ENCODE measurements around the gene RIMS4. TPM values are rescaled to one million over a fixed set of nuclear protein-coding genes. Genes with fewer than 3 reads are reported as not detected.

The RIMS4 gene
- polyA plus RNA-seq, 3 donors, result 0.03 to 1.8 (median 0.19) TPM

GRCh38 chr20:44733341-44734069 is 76.8 kb downstream of the RIMS4 start:
- no peak overlapping the region for H3K27ac ChIP-seq (ENCODE audit: low read depth, low read length)
- 20 to 31% (median 28%) methylated on average over 7 of the region's 7 CpGs for WGBS, 3 donors

- no peak overlapping the region for H3K27ac ChIP-seq (ENCODE audit: low read depth, low read length)
- WGBS, 3 donors, result 49 to 76% (median 72%) methylated on average over 6 of the region's 6 CpGs
Measured at GRCh38 chr20:44732327-44732726, 78.0 kb downstream of the RIMS4 start.

- no peak overlapping the region for H3K27ac ChIP-seq (ENCODE audit: low read depth, low read length)
- WGBS, 3 donors, result 74 to 82% (median 75%) methylated on average over 7 to 8 of the region's 8 CpGs
Measured at GRCh38 chr20:44731657-44732056, 78.7 kb downstream of the RIMS4 start.

- 87 to 93% (median 91%) methylated on average over 2 of the region's 2 CpGs for WGBS, 3 donors
- H3K27ac ChIP-seq (ENCODE audit: low read depth, low read length), result no peak overlapping the region
Measured at GRCh38 chr20:44730441-44730840, 79.9 kb downstream of the RIMS4 start.

DNA sequence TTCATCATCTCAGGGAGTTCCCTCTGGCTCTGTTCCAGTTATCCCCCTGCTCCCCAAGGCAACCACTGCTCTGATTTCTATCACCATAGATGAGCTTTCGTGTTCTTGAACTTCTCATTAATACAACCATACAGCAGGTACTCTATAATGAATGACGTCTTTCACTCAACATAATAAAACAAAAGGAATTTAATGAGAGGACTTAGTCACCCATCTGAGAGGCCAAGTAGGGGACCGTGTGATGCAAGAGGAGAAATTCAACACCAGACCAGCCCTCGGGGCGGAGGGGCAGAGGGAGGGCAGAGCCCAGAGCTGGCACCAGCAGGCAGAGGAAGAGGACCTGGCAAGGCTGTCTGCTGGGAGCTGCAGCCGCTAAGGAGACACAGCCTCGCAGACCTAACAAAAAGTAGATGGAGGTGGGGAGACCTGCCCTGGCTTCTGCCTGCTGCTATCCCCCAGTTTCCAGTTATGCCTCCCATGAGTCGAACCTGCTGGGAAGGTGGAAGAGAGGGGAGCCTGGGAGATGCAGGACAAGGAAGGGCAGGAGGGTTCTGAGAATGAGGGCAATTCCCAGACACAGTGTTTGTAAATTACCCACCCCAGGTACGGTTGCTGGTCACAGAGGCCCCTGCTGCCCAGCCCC is 81.4 kb downstream of the RIMS4 start:
- H3K27ac ChIP-seq (ENCODE audit: low read depth, low read length), result no peak overlapping the region
- WGBS, 3 donors, result 22 to 30% (median 24%) methylated on average over 9 of the region's 9 CpGs

GRCh38 chr20:44727651-44728050 is 82.7 kb downstream of the RIMS4 start:
- no peak overlapping the region for H3K27ac ChIP-seq (ENCODE audit: low read depth, low read length)
- WGBS, 3 donors, result 74 to 94% (median 85%) methylated on average over 2 of the region's 2 CpGs

DNA sequence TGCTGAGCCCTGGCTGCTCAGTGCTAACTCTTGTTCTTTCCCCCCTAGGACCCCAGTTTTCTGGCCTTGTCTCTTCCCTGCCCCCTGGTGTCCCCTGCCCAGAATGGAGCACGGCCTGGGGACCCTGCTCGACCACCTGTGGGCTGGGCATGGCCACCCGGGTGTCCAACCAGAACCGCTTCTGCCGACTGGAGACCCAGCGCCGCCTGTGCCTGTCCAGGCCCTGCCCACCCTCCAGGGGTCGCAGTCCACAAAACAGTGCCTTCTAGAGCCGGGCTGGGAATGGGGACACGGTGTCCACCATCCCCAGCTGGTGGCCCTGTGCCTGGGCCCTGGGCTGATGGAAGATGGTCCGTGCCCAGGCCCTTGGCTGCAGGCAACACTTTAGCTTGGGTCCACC is 83.3 kb downstream of the RIMS4 start:
- 82 to 94% (median 91%) methylated on average over 11 of the region's 11 CpGs for WGBS, 3 donors
- H3K27ac ChIP-seq (ENCODE audit: low read depth, low read length), result no peak overlapping the region

- 69 to 86% (median 70%) methylated on average over 5 of the region's 5 CpGs for WGBS, 3 donors
- H3K27ac ChIP-seq (ENCODE audit: low read depth, low read length), result no peak overlapping the region
Measured at GRCh38 chr20:44725837-44726236, 84.5 kb downstream of the RIMS4 start.

- no peak overlapping the region for H3K27ac ChIP-seq (ENCODE audit: low read depth, low read length)
- whole genome bisulfite sequencing, 3 donors, result 40 to 75% (median 74%) methylated on average over 26 of the region's 26 CpGs
Measured at GRCh38 chr20:44724423-44725091, 85.8 kb downstream of the RIMS4 start.

- no peak overlapping the region for H3K27ac ChIP-seq (ENCODE audit: low read depth, low read length)
- 90 to 95% (median 92%) methylated on average over 9 of the region's 9 CpGs for WGBS, 3 donors
Measured at GRCh38 chr20:44723798-44724362, 86.5 kb downstream of the RIMS4 start.

DNA sequence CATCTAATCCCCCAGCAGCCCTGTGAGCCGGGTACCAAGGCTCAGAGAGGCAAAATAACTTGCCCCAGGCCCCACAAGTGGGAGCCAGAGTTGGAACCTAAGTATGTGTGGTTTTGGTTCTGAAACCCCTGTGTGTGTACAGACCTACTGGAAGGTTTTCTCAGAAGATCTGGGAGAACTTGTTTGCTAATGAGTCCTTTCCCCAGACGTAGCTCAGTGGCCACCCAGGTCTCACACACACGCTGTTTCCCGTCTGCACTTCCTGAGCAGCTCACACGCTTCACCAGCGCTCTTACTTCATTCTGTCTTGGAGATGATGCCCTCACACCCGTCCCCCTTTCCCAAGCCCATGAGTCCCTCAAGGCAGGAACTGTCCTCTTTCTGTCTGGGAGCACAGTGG is 87.0 kb downstream of the RIMS4 start:
- 53 to 76% (median 55%) methylated on average over 7 of the region's 7 CpGs for WGBS, 3 donors
- H3K27ac ChIP-seq (ENCODE audit: low read depth, low read length), result no peak overlapping the region

DNA sequence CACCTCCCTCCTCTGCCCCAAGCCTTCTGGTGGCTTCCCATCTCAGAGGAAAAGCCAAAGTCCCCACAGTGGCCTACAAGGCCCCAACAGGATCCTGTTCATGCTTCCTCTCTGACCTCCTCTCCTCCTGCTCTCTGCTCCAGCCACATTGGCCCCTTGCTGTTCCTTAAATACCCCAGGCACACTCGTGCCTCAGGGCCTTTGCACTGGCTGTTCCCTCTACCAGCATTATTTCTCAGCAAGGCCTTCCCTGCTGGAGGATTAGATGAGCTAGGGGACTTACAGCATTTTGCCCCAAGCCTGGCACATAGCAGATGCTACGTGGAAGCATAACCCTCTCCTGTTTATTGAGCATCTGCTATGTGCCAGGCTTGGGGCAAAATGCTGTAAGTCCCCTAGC is 87.4 kb downstream of the RIMS4 start:
- no peak overlapping the region for H3K27ac ChIP-seq (ENCODE audit: low read depth, low read length)
- WGBS, 3 donors, result 79 to 89% (median 88%) methylated on average over 2 of the region's 2 CpGs

DNA sequence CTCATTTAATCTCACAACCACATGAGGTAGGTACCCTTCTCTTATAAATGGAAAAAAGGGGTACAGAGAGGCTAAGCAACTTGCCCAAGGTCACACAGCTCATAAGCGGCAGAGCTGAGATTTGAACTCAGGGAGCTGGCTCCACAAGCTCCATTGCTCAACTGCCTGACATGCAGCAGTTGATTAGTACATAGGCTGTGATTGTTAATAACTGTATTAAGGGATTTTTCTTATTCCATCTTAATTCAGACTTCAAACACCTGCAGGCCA is 88.6 kb downstream of the RIMS4 start:
- H3K27ac ChIP-seq (ENCODE audit: low read depth, low read length), result no peak overlapping the region
- 58 to 98% (median 97%) methylated on average over 1 of the region's 1 CpG for WGBS, 3 donors

GRCh38 chr20:44720997-44721784 is 89.2 kb downstream of the RIMS4 start:
- H3K27ac ChIP-seq (ENCODE audit: low read depth, low read length), result no peak overlapping the region
- WGBS, 3 donors, result 43 to 70% (median 53%) methylated on average over 11 of the region's 11 CpGs

DNA sequence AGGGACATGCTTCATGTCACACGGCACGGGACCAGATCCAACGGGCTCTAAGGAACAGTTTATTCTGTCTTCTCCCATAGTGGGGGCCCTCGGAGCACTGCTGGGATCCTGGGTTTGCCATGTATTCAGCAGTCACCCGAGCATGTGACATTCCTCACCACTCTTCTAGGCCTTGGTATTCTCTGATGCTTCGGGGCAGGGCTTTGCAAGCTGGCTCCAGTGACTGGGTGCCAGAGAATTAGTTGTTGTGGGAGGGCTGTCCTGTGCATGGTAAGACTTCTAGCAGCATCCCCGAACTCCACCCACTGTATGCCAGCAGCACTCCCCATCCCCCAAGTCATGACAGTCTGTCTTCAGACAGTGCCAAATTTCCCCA is 89.7 kb downstream of the RIMS4 start:
- 75 to 83% (median 82%) methylated on average over 7 of the region's 7 CpGs for WGBS, 3 donors
- H3K27ac ChIP-seq (ENCODE audit: low read depth, low read length), result no peak overlapping the region

DNA sequence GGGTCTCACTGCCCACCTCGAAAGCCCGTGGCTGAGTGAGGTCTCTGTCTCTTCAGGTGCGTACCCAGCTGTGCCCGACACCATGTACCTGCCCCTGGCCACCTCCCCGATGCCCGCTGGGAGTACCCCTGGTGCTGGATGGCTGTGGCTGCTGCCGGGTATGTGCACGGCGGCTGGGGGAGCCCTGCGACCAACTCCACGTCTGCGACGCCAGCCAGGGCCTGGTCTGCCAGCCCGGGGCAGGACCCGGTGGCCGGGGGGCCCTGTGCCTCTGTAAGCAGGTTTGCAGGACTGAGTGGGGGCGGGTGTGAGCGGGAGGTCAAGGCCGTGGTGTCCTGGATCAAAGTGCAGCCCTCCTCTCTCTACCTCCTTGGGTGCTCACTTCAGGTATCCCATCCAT is 90.5 kb downstream of the RIMS4 start:
- H3K27ac ChIP-seq (ENCODE audit: low read depth, low read length), result no peak overlapping the region
- WGBS, 3 donors, result 89 to 95% (median 94%) methylated on average over 19 of the region's 19 CpGs

GRCh38 chr20:44717986-44718385 is 92.4 kb downstream of the RIMS4 start:
- 67 to 81% (median 68%) methylated on average over 10 of the region's 10 CpGs for WGBS, 3 donors
- no peak overlapping the region for H3K27ac ChIP-seq (ENCODE audit: low read depth, low read length)

DNA sequence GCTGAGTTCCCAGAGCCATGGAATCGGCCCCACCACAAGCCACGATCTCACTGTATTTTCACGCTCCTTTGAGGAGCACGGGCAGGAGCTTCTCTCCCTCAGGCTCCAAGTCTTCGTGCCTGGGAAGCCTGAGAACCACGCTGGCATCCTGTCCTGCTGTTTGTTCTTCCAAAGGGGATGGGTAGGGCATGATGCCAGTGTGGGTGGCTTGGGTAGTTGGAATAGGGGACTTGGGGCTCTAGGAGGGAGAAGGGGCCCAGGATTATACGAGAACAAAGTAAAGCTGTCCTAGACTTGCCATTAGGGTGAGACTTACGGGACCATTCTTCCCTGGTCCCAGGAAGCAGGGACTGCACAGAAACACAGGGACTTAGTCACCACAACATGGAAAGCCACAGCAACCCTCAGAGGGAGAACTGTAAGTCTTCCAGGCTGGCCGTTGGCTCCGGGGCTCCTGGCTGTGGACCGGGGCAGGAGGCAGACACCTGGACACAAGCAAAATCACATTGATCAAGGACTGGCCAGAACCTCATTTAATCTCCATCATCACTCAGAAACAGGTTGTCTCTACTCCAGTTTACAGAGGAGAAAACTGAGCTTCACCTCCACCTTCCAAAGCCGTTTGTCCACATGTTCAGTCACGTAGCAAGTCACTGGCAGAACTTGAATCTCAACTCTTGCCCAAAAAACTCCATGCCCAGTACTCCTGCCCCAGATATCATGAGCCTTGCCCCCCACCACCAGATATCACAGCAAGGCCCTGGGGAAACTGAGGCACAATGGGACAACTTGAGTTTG is 93.8 kb downstream of the RIMS4 start:
- H3K27ac ChIP-seq (ENCODE audit: low read depth, low read length), result no peak overlapping the region
- 81 to 88% (median 85%) methylated on average over 13 of the region's 13 CpGs for WGBS, 3 donors

Measured in adipose tissue (tissue), 3 donors.